Kidney (tissue), 14 donors: ENCODE data around the gene PROCR. TPM values are rescaled to one million over a fixed set of nuclear protein-coding genes. Genes with fewer than 3 reads are reported as not detected.

ENCODE experiments used
- DNase-seq, 5 donors: peaks; one replicate each; pipeline ENCODE4 v3.0.0-alpha.2; 2013 to 2020
- FAIRE-seq: peaks from 2 replicates; lab custom pipeline; 2012; peaks lifted over from hg19 to GRCh38; lab: Jason Lieb, UNC
- H3K27ac ChIP-seq, 2 donors: one replicate each; pipeline ENCODE4 v1.7.0; 2013; ENCODE audit warnings: low read depth in 2 of 2, low read length in 2 of 2, inconsistent platforms in 1 of 2
- H3K27me3 ChIP-seq: one replicate; pipeline ENCODE4 v1.7.1; 2013; ENCODE audit warnings: low read length, inconsistent platforms; ENCODE audit not compliant: control insufficient read depth, insufficient read depth
- H3K36me3 ChIP-seq, 3 donors: one replicate each; pipeline versions ENCODE4 v1.7.0 to v1.7.1; 2013; ENCODE audit warnings: low read length in 3 of 3, control low read depth in 1 of 3, inconsistent platforms in 1 of 3; ENCODE audit not compliant: insufficient read depth in 3 of 3, control insufficient read depth in 2 of 3
- H3K4me1 ChIP-seq, 3 donors: one replicate each; pipeline versions ENCODE4 v1.7.0 to v1.7.1; 2013; ENCODE audit warnings: low read length in 3 of 3, inconsistent platforms in 1 of 3, low read depth in 1 of 3; ENCODE audit not compliant: control insufficient read depth in 2 of 3, insufficient read depth in 2 of 3
- H3K4me3 ChIP-seq, 3 donors: one replicate each; pipeline versions ENCODE4 v1.7.0 to v1.8.1; 2013; ENCODE audit warnings: low read length in 3 of 3, control low read depth in 1 of 3, inconsistent platforms in 1 of 3
- H3K9ac ChIP-seq, 3 donors: one replicate each; pipeline versions ENCODE4 v1.7.0 to v1.7.1; 2013; ENCODE audit warnings: low read length in 3 of 3, control low read depth in 1 of 3, inconsistent platforms in 1 of 3
- H3K9me3 ChIP-seq, 3 donors: one replicate each; pipeline versions ENCODE4 v1.7.0 to v1.7.1; 2013; ENCODE audit warnings: low read length in 3 of 3, control low read depth in 1 of 3, inconsistent platforms in 1 of 3; ENCODE audit not compliant: control insufficient read depth in 2 of 3, insufficient read depth in 1 of 3
- CTCF ChIP-seq: IDR thresholded peaks from 3 replicates; pipeline ENCODE4 v1.5.1; 2012; ENCODE audit warnings: mild to moderate bottlenecking, moderate library complexity, borderline replicate concordance; ENCODE audit not compliant: insufficient read depth; ENCODE audit errors: extremely low read depth
- intact Hi-C: fragments of 100-400 bp; cut with DNase I; formaldehyde crosslinking; loops from one replicate; pipeline ENCODE4 v1.11.1; 2022
- polyA plus RNA-seq: library from polyadenylated mRNA; stranded (reverse); fragments of 350-450 nt; fragmentation: Illumina TruSeq; extraction: RNeasy Lipid Tissue Mini Kit (QIAGEN cat#74804); gene quantifications from one replicate; pipeline ENCODE4 v1.2.3, GENCODE V29; 2014; ENCODE audit warnings: low read depth, low replicate concordance; ENCODE audit not compliant: insufficient read depth
- total RNA-seq: library from RNA; stranded (reverse); fragmentation: NEBNext Ultra II Directional; extraction: Animal tissue kit (Norgen Biotek cat#: 25700); gene quantifications from one replicate; pipeline ENCODE4 v1.2.1, GENCODE V29; 2021
- donor health status: control.
- donor health status: control.
- donor health status: control.
- donor health status: control.
- donor health status: control.
- donor health status: DM: yes; HTN: yes; CAD: no.
- donor health status: Normal renal cell carcinoma (clear cell type).

The PROCR gene
- total and polyA plus RNA-seq, 2 donors from 2014 or later: 20.7 to 24.5 TPM

GRCh38 chr20:35171438-35171752, 477 bp upstream of the PROCR start:
- H3K9ac ChIP-seq: peak overlapping the region in 1 of 3 donors; percentile 80
- DNase-seq (no peak), FAIRE-seq (no peak)
- H3K4me1 ChIP-seq: peaks cover 0 to 11% (median 7%) of the 10 kb centered on the region in 3 donors
- no peak for TF ChIP-seq CTCF
- H3K27ac ChIP-seq: no peak overlapping the region
- peak overlapping the region in 1 of 3 donors; percentile 70 for H3K4me3 ChIP-seq
- intact Hi-C loops: no loop called here
- no peaks in the 10 kb centered on the region for H3K36me3 ChIP-seq
- no peaks in the 10 kb centered on the region for H3K9me3 ChIP-seq
- no peaks in the 10 kb centered on the region for H3K27me3 ChIP-seq

GRCh38 chr20:35172434-35172806, 548 bp downstream of the PROCR start:
- peak overlapping the region in 2 of 3 donors; percentile 62 to 70 for H3K4me3 ChIP-seq
- no peaks in the 10 kb centered on the region for H3K9me3 ChIP-seq
- FAIRE-seq (no peak), DNase-seq (no peak)
- H3K27ac ChIP-seq: peak overlapping the region; percentile 67 to 68
- H3K4me1 ChIP-seq: peaks cover 0 to 11% (median 7%) of the 10 kb centered on the region in 3 donors
- H3K9ac ChIP-seq: peak overlapping the region in 2 of 3 donors; percentile 39 to 80
- no peak for TF ChIP-seq CTCF
- no peaks in the 10 kb centered on the region for H3K36me3 ChIP-seq
- no peaks in the 10 kb centered on the region for H3K27me3 ChIP-seq
- intact Hi-C loops: no loop called here

GRCh38 chr20:35173576-35174192, 1.8 kb downstream of the PROCR start:
- Histone ChIP-seq H3K36me3 (no peaks in the 10 kb centered on the region), H3K27me3 (no peaks in the 10 kb centered on the region), H3K4me3 (peak overlapping the region in 1 of 3 donors; percentile 51), H3K9me3 (no peaks in the 10 kb centered on the region), H3K9ac (no peak overlapping the region), H3K4me1 (peaks cover 0 to 11% (median 7%) of the 10 kb centered on the region in 3 donors), H3K27ac (no peak overlapping the region)
- no peak for TF ChIP-seq CTCF
- DNase-seq (no peak), FAIRE-seq (no peak)
- intact Hi-C loops: no loop called here
